ENCODE results near the gene TMEM256. TPM values are rescaled to one million over a fixed set of nuclear protein-coding genes. Genes with fewer than 3 reads are reported as not detected.
A peak's percentile ranks its signal among the peaks of the same experiment; 100 is the strongest.

TMEM256 gene
- polyA plus RNA-seq, 3 donors from 2014 or later: 30.7 to 116 (median 60.7) TPM

DNA sequence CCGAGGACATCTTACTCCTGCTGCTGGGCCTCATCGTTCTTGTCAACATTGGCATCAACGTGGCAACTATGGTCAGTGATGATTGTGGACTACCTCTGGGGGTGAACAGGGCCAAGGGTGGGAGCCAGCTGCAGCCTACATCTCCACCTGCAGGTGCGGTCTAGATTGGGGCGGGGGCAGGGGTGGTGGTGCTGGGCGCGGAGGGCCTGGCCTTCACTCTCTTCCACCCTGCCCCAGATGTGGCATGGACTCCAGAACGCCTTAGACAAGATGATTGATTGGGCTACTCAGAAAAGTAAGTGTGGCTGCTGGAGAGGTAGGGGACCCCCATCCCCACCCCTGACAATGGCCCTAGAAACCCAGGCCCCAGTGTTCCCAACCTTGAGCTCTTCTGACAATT, 21.9 kb upstream of the TMEM256 start:
- H3K9me3 Mint-ChIP-seq: no peaks in the 10 kb centered on the region
- no peak for DNase-seq
- no peaks in the 10 kb centered on the region for H3K27me3 Mint-ChIP-seq (ENCODE audit: low read depth in 3 of 3)
- no peaks in the 10 kb centered on the region for H3K4me1 Mint-ChIP-seq
- H3K27ac Mint-ChIP-seq: no peak overlapping the region
- H3K36me3 Mint-ChIP-seq: no peaks in the 10 kb centered on the region
- H3K4me3 Mint-ChIP-seq: no peak overlapping the region

DNA sequence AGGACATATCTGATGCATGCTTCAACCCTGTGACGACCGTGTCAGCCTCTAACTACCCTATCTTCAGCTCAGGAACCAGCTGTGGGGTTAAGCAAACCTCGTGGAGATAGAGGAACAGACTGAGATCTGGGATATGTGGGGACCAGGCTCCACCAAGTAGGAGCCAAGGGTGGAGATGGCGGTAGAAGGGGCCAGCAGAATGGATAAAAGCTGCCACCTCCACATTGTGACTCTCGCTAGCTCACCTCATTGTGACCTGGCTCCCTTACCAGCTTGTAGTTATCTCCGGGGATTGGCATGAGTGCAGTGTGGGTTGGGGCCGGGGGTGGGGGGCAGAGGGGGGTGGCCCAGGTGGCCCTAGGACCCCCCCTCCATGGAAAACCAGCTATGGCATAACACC, 21.4 kb upstream of the TMEM256 start, which contains the start of gene SPEM2:
Gene SPEM2, plus strand, starts transcription at position 301 of the 400 bp plus-strand sequence. Its CDS starts 73 bp downstream, at position 374.
- Mint-ChIP-seq H3K36me3 (no peaks in the 10 kb centered on the region), H3K4me3 (no peak within 1 kb of the TSS), H3K9me3 (no peaks in the 10 kb centered on the region), H3K27ac (peak within 1 kb of the TSS in 2 of 6 donors; percentile 23 to 25), H3K4me1 (no peaks in the 10 kb centered on the region), H3K27me3 (ENCODE audit: low read depth in 3 of 3) (no peaks in the 10 kb centered on the region)
- no peak for DNase-seq

DNA sequence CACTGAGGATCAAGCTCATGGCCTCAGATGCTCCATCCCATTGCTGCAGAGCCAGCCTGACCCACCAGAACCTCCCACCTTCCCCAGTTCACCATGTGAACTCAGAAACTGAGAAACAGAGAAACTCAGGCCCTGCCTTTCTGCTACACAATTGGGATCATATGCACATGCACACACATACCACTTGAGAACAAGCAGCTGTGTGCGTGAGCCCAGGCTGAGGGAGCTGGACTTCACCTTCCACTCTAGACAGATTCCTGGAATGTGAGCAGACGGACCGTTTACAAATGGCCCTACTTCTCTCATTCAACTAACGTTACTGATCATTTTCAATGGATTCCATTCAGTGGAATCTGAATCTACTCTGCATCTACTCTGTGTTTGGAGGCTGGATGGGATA, 19.8 kb upstream of the TMEM256 start:
- no peaks in the 10 kb centered on the region for H3K4me1 Mint-ChIP-seq
- H3K27me3 Mint-ChIP-seq (ENCODE audit: low read depth in 3 of 3): peaks cover 0 to 2% (median 0%) of the 10 kb centered on the region in 3 donors
- no peak overlapping the region for H3K27ac Mint-ChIP-seq
- no peak for DNase-seq
- H3K36me3 Mint-ChIP-seq: no peaks in the 10 kb centered on the region
- no peaks in the 10 kb centered on the region for H3K9me3 Mint-ChIP-seq
- no peak overlapping the region for H3K4me3 Mint-ChIP-seq

DNA sequence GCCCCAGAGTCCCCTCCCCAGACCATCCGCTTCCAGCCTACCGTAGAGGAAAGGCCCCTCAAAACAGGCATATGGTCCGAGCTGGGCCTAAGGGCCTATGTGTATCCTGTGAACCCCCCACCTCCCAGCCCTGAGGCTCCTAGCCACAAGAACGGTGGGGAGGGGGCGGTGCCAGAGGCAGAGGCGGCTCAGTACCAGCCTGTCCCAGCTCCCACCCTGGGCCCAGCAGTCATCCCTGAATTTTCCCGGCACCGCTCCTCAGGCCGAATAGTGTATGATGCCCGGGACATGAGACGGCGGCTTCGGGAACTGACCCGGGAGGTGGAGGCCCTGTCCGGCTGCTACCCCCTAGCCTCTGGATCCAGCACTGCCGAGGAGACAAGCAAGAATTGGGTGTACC, 17.3 kb upstream of the TMEM256 start:
- H3K9me3 Mint-ChIP-seq: no peaks in the 10 kb centered on the region
- no peak overlapping the region for H3K27ac Mint-ChIP-seq
- H3K27me3 Mint-ChIP-seq (ENCODE audit: low read depth in 3 of 3): peaks cover 0 to 3% (median 0%) of the 10 kb centered on the region in 3 donors
- no peaks in the 10 kb centered on the region for H3K36me3 Mint-ChIP-seq
- no peak for DNase-seq
- H3K4me1 Mint-ChIP-seq: no peaks in the 10 kb centered on the region
- no peak overlapping the region for H3K4me3 Mint-ChIP-seq

DNA sequence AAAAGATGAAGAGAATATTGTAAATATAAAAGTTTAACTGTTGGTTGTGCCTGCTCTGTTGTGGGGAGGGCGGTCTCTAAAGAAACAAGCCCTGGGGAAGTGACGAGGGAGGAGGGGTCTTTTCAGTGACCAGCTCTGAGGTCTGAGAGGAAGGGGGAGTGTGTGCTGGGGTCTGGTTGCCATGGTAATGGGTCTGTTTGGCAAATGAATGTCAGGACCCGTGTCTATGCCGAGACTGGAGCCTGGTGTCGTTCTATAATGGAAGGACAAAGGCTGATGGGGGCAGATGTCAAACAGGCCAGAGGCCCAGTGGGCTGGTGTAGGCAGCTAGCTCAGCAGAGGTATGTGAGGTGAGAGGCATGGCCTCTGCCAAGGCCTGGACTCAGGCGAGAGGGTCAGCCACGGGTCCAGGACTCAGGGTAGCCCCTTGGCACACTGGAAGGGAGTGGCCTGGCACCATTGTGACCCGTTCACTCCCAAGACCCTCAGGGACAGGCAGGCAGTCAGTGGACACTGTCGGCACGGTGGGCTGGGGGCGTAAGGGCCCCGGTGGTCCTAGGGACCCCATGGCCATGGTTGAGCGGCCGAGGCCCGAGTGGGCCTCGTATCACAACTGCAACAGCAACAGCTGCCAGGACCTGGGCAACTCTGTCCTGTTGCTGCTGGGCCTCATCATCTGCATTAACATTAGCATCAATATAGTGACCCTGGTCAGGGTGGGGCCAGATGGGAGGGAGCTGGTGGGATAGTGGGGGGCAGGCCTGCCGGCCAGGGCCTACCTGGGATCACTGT, 16.1 kb upstream of the TMEM256 start, which contains the start of gene SPEM1:
Gene SPEM1, plus strand, starts transcription at position 506 of the 792 bp plus-strand sequence. Its CDS starts 61 bp downstream, at position 567.
- H3K4me3 Mint-ChIP-seq: no peak within 1 kb of the TSS
- H3K27me3 Mint-ChIP-seq (ENCODE audit: low read depth in 3 of 3): peaks cover 0 to 5% (median 2%) of the 10 kb centered on the region in 3 donors
- no peaks in the 10 kb centered on the region for H3K4me1 Mint-ChIP-seq
- H3K27ac Mint-ChIP-seq: no peak within 1 kb of the TSS
- H3K9me3 Mint-ChIP-seq: no peaks in the 10 kb centered on the region
- no peak for DNase-seq
- no peaks in the 10 kb centered on the region for H3K36me3 Mint-ChIP-seq

DNA sequence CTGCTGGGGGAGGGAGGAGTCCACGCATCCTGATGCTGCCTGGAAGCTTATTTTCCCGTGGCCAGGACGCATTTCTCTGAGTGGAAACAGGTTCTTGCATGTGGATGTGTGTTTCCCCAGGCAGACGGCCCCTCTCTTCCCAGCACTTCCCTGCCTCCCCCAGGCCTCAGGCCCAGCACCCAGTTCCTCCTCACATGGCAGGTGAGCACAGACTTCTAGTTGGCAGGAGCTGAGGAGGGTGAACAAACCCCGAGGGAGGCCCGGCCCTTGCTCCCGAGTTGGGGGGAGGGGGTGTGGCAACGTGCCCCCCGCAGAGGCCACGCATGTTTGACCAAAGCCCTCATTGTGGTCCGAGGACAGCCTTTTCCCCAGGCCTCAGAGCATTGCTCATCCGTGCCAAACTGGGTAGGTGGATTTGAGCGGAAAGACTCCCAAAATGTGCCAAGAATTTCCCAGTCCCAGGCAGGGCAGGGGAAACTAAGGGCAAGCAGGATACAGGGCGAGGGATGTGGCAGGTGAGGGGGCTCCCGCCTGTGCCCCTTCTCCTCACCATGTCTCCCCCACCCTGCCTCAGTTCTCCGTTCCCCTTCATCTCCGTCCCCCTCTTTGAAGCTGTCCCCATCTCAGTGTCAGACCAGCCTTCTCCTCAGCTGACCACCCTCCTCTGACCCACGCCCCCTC, 14.7 kb upstream of the TMEM256 start:
- Mint-ChIP-seq H3K27me3 (ENCODE audit: low read depth in 3 of 3) (peaks cover 0 to 5% (median 2%) of the 10 kb centered on the region in 3 donors), H3K4me3 (no peak overlapping the region), H3K9me3 (no peaks in the 10 kb centered on the region), H3K27ac (no peak overlapping the region), H3K36me3 (no peaks in the 10 kb centered on the region), H3K4me1 (no peaks in the 10 kb centered on the region)
- DNase-seq: no peak

DNA sequence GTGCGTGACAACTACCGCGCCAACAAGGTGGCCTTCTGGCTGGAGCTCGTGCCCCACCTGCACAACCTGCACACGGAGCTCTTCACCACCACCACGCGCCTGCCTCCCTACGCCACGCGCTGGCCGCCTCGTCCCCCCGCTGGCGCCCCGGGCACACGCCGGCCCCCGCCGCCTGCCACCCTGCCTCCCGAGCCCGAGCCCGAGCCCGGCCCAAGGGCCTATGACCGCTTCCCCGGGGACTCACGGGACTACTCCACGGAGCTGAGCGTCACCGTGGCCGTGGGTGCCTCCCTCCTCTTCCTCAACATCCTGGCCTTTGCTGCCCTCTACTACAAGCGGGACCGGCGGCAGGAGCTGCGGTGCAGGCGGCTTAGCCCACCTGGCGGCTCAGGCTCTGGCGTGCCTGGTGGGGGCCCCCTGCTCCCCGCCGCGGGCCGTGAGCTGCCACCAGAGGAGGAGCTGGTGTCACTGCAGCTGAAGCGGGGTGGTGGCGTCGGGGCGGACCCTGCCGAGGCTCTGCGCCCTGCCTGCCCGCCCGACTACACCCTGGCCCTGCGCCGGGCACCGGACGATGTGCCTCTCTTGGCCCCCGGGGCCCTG, 13.3 kb upstream of the TMEM256 start:
- H3K27ac Mint-ChIP-seq: no peak overlapping the region
- H3K4me3 Mint-ChIP-seq: no peak overlapping the region
- no peak for DNase-seq
- no peaks in the 10 kb centered on the region for H3K9me3 Mint-ChIP-seq
- H3K36me3 Mint-ChIP-seq: no peaks in the 10 kb centered on the region
- H3K4me1 Mint-ChIP-seq: no peaks in the 10 kb centered on the region
- H3K27me3 Mint-ChIP-seq (ENCODE audit: low read depth in 3 of 3): peaks cover 0 to 5% (median 3%) of the 10 kb centered on the region in 3 donors

DNA sequence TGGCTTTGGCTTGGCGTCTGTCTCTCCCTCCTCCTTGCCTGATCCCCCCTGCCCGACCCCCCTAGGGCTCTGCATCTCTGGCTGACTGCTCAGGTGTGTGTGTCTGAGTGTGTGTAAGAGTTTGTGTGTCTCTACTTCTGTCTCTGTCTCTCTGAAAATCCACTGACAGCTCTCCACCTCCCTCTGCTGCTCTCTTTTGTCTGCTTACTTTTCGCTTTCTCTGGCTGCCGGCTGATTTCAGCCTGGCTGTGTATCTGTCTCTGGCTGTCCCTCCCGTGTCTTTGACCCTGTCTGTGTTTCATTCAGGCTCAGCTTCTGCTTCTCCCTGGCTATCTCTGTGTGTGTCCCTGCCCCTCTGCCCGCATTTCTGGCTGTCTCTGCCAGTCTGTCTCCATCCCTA, 12.4 kb upstream of the TMEM256 start:
- no peaks in the 10 kb centered on the region for H3K4me1 Mint-ChIP-seq
- no peaks in the 10 kb centered on the region for H3K9me3 Mint-ChIP-seq
- H3K36me3 Mint-ChIP-seq: no peaks in the 10 kb centered on the region
- no peak overlapping the region for H3K4me3 Mint-ChIP-seq
- no peak for DNase-seq
- no peak overlapping the region for H3K27ac Mint-ChIP-seq
- H3K27me3 Mint-ChIP-seq (ENCODE audit: low read depth in 3 of 3): peaks cover 0 to 5% (median 5%) of the 10 kb centered on the region in 3 donors

DNA sequence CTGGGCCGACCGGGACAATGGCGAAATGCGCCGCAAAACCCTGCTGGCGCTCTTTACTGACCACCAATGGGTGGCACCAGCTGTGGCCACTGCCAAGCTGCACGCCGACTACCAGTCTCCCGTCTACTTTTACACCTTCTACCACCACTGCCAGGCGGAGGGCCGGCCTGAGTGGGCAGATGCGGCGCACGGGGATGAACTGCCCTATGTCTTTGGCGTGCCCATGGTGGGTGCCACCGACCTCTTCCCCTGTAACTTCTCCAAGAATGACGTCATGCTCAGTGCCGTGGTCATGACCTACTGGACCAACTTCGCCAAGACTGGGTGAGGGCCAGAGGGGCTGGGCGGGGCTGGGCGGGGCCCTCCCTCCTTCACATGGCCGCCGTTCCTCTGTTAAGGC, 11.9 kb upstream of the TMEM256 start:
- no peaks in the 10 kb centered on the region for H3K36me3 Mint-ChIP-seq
- DNase-seq: no peak
- no peaks in the 10 kb centered on the region for H3K9me3 Mint-ChIP-seq
- H3K27me3 Mint-ChIP-seq (ENCODE audit: low read depth in 3 of 3): peaks cover 0 to 5% (median 5%) of the 10 kb centered on the region in 3 donors
- no peak overlapping the region for H3K27ac Mint-ChIP-seq
- H3K4me1 Mint-ChIP-seq: no peaks in the 10 kb centered on the region
- H3K4me3 Mint-ChIP-seq: no peak overlapping the region

DNA sequence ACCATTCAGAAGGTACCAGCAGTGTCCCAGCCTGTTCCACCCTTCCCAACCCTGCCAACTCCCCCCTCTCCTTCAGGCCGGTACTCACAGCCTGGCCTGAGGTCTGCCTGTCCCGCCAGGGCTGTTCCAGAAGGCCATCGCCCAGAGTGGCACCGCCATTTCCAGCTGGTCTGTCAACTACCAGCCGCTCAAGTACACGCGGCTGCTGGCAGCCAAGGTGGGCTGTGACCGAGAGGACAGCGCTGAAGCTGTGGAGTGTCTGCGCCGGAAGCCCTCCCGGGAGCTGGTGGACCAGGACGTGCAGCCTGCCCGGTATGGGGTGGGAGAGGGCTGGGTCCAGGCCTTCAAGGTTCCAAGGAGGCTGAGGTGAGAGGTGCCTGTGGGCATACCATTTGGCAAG, 10.9 kb upstream of the TMEM256 start:
- no peak for DNase-seq
- Mint-ChIP-seq H3K27ac (no peak overlapping the region), H3K27me3 (ENCODE audit: low read depth in 3 of 3) (peaks cover 0 to 9% (median 5%) of the 10 kb centered on the region in 3 donors), H3K36me3 (no peaks in the 10 kb centered on the region), H3K9me3 (peaks cover 0 to under 1% (median 0%) of the 10 kb centered on the region in 6 donors), H3K4me3 (no peak overlapping the region), H3K4me1 (no peaks in the 10 kb centered on the region)

DNA sequence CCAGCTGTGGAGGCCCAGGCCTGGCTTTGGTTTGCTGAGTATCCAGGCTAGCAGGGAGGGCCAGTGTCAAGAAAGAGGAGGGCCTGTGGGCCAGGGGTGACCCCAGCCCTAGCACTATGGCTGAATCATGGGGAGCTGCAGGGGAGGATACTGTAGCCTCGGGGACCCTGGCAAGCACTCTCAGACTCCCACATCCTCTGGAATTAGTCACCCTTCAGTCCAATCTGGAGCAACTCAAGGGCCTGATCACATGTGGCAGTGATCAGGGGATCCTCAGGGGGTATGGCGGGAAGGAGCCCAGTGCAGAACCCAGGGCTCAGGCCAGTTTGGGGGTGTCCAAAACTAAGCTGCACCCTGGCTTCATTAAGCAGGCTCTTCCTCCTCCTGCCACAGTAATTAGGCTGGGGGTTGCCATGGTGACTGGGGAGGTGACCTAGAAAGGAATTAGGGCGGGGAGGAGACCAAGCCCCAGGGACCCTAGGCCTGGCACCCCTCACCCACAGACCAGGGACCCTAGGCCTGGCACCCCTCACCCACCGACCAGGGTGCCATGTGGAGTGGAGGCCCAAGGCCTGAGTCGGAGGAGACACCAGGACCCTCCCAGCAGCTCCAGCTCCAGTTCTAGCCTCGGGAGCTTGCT, 9.6 kb upstream of the TMEM256 start:
- Mint-ChIP-seq H3K27me3 (ENCODE audit: low read depth in 3 of 3) (peaks cover 0 to 7% (median 5%) of the 10 kb centered on the region in 3 donors), H3K36me3 (no peaks in the 10 kb centered on the region)
- DNase-seq: no peak

DNA sequence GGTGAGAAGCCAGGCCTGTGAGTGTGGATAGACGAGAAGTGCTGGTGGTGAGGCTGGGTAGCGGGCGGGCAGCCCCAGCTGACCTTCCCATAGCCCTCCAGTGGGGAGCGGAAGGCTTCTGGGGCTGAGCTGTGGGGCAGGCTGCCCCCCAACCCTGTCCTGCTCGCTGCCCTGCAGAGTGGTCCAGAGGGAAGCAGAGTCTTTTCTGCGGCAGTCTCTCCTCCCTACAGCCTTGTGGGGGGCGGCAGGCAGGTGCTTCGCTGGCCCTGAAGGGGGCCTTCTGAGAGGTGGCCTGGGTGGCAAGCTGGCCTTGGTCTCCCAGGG, 7.5 kb upstream of the TMEM256 start:
- Mint-ChIP-seq H3K9me3 (peaks cover 0 to 2% (median 0%) of the 10 kb centered on the region in 6 donors), H3K27me3 (ENCODE audit: low read depth in 3 of 3) (peaks cover 0 to 7% (median 5%) of the 10 kb centered on the region in 3 donors), H3K4me1 (peaks cover 0 to 1% of the 10 kb centered on the region in 2 donors), H3K27ac (no peak overlapping the region), H3K4me3 (no peak overlapping the region), H3K36me3 (no peaks in the 10 kb centered on the region)
- no peak for DNase-seq

More for the DNA sequence above, 9.6 kb upstream of the TMEM256 start:
- no peak overlapping the region for H3K27ac Mint-ChIP-seq
- no peaks in the 10 kb centered on the region for H3K4me1 Mint-ChIP-seq
- peaks cover 0 to 2% (median 0%) of the 10 kb centered on the region in 6 donors for H3K9me3 Mint-ChIP-seq
- no peak overlapping the region for H3K4me3 Mint-ChIP-seq

DNA sequence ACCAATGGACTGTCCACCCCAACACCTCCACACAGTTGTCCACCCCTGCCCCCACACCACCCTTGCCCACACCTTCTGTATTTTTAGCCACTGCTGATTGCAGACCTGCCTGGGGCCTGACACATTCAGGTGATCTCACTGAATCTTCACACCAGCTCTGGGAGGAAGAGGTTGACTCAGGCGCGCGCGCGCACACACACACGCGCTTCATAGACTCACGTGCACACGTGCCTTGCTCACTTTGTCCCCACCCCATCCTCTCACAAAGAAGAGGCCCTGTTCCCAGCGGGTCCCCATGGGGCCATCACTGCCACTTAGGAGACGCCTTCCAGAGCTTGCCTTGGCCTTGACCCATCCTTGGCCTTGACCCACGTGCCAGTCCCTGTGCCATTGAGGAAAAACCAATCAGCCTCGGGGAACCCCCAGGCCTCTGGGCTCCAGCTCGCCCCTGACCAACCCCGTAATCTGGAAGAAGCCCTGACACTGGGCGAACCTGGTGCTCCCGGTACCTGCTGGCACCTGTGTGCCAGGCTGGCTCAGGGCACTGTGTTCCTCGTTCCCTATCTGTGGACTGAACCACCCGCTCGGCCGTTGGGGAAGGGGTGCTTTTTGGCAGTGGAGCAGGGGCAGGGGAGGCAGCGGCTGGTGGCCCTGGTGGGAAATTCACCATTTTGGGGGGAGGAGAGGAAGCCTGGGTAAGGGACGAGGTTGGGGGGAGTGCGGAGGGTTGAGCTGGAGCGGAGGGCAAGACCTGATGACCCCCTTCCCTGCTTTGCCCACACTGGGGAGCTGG, 6.9 kb upstream of the TMEM256 start:
- H3K27ac Mint-ChIP-seq: no peak overlapping the region
- DNase-seq: no peak
- H3K36me3 Mint-ChIP-seq: no peaks in the 10 kb centered on the region
- H3K27me3 Mint-ChIP-seq (ENCODE audit: low read depth in 3 of 3): peaks cover 0 to 5% (median 4%) of the 10 kb centered on the region in 3 donors
- peaks cover 0 to 2% (median 0%) of the 10 kb centered on the region in 6 donors for H3K9me3 Mint-ChIP-seq
- no peak overlapping the region for H3K4me3 Mint-ChIP-seq
- H3K4me1 Mint-ChIP-seq: peaks cover 0 to 4% of the 10 kb centered on the region in 2 donors

Data from immature natural killer cell (primary cell).